Peyer's patch (tissue), 4 donors: ENCODE data around the gene RGL3. TPM values are rescaled to one million over a fixed set of nuclear protein-coding genes. Genes with fewer than 3 reads are reported as not detected.
A peak's percentile ranks its signal among the peaks of the same experiment; 100 is the strongest.

Experiments
- DNase-seq, 3 donors: peaks; one replicate each; pipeline ENCODE4 v3.0.0-alpha.2; 2017 to 2019
- H3K27ac ChIP-seq, 4 donors: fragments of 200-600 bp; sonication (generic); one replicate each; pipeline ENCODE4 v1.5.1; 2016 to 2019
- H3K27me3 ChIP-seq, 2 donors: fragments of 200-600 bp; sonication (generic); one replicate each; pipeline ENCODE4 v1.5.1; 2019
- H3K36me3 ChIP-seq, 3 donors: fragments of 200-600 bp; sonication (generic); one replicate each; pipeline ENCODE4 v1.5.1; 2016 to 2019
- H3K4me1 ChIP-seq, 4 donors: fragments of 200-600 bp; sonication (generic); one replicate each; pipeline ENCODE4 v1.5.1; 2016 to 2019
- H3K4me3 ChIP-seq, 4 donors: fragments of 200-600 bp; sonication (generic); 1 replicate in 3 of 4; 2 replicates in 1 of 4; pipeline ENCODE4 v1.5.1; 2016 to 2019; ENCODE audit warnings: mild to moderate bottlenecking in 1 of 4
- H3K9me3 ChIP-seq, 4 donors: fragments of 200-600 bp; sonication (generic); one replicate each; pipeline ENCODE4 v1.5.1; 2016 to 2019; ENCODE audit warnings: mild to moderate bottlenecking in 1 of 4
- CTCF ChIP-seq, 6 experiments: fragments of 450-650 bp in 4 of 6; fragments of 200-600 bp in 2 of 6; sonication (generic) in 1 of 6; IDR thresholded peaks; one replicate each; pipeline ENCODE4 v1.5.1; 2017 to 2019; ENCODE audit warnings: antibody characterized with exemption in 6 of 6, mild to moderate bottlenecking in 3 of 6, moderate library complexity in 1 of 6
- POLR2A ChIP-seq, 2 donors: fragments of 450-650 bp; IDR thresholded peaks; one replicate each; pipeline ENCODE4 v1.5.1; 2017; ENCODE audit warnings: antibody characterized with exemption in 2 of 2, mild to moderate bottlenecking in 2 of 2, moderate library complexity in 2 of 2
- total RNA-seq, 4 donors: library from RNA; depleted of rRNA; stranded (reverse); fragments of >200 nt; gene quantifications; one replicate each; pipeline ENCODE4 v1.1.0, GENCODE V29; 2016

The RGL3 gene
- total RNA-seq, 4 donors from 2014 or later, result 2.5 to 51.2 (median 6.3) TPM

- DNase-seq, result no peak
- H3K4me3 ChIP-seq, result no peak overlapping the region
Observed at GRCh38 chr19:11361771-11362731, 57.1 kb downstream of the RGL3 start.

GRCh38 chr19:11361037-11361770 lies 57.9 kb downstream of the RGL3 start:
- Histone ChIP-seq H3K9me3 (no peaks in the 10 kb centered on the region), H3K27ac (no peak overlapping the region), H3K27me3 (no peaks in the 10 kb centered on the region), H3K4me3 (peak overlapping the region in 2 of 4 donors; percentile 21 to 38), H3K4me1 (peaks cover 0 to 5% (median 0%) of the 10 kb centered on the region in 4 donors), H3K36me3 (no peaks in the 10 kb centered on the region)
- DNase-seq, result peak in 2 of 3 donors; percentile 89
- TF ChIP-seq CTCF (IDR thresholded peaks at IDR 0.05) (no peak), POLR2A (IDR thresholded peaks at IDR 0.05) (no peak)

More at GRCh38 chr19:11361771-11362731, 57.1 kb downstream of the RGL3 start:
- Histone ChIP-seq H3K27me3 (no peaks in the 10 kb centered on the region), H3K36me3 (no peaks in the 10 kb centered on the region), H3K9me3 (no peaks in the 10 kb centered on the region), H3K4me1 (peaks cover 0 to 5% (median 0%) of the 10 kb centered on the region in 4 donors), H3K27ac (no peak overlapping the region)
- no peak for TF ChIP-seq POLR2A (IDR thresholded peaks at IDR 0.05)
- no peak for TF ChIP-seq CTCF (IDR thresholded peaks at IDR 0.05)

- Histone ChIP-seq H3K4me3 (no peak overlapping the region), H3K9me3 (no peaks in the 10 kb centered on the region), H3K27ac (no peak overlapping the region), H3K27me3 (no peaks in the 10 kb centered on the region), H3K36me3 (no peaks in the 10 kb centered on the region), H3K4me1 (peaks cover 0 to 15% (median 3%) of the 10 kb centered on the region in 4 donors)
- no peak for TF ChIP-seq POLR2A (IDR thresholded peaks at IDR 0.05)
- TF ChIP-seq CTCF (IDR thresholded peaks at IDR 0.05), result no peak
- no peak for DNase-seq
Observed at GRCh38 chr19:11359421-11359820, 59.7 kb downstream of the RGL3 start.

GRCh38 chr19:11356676-11357550 lies 62.2 kb downstream of the RGL3 start:
- H3K36me3 ChIP-seq, result no peaks in the 10 kb centered on the region
- no peak overlapping the region for H3K4me3 ChIP-seq
- no peak for DNase-seq
- H3K9me3 ChIP-seq, result no peaks in the 10 kb centered on the region
- TF ChIP-seq CTCF (IDR thresholded peaks at IDR 0.05) (no peak), POLR2A (IDR thresholded peaks at IDR 0.05) (no peak)
- peaks cover 0 to 14% (median 3%) of the 10 kb centered on the region in 4 donors for H3K4me1 ChIP-seq
- H3K27ac ChIP-seq, result no peak overlapping the region
- no peaks in the 10 kb centered on the region for H3K27me3 ChIP-seq

- peak overlapping the region; percentile 38 to 54 (median 52) for H3K4me3 ChIP-seq
Observed at GRCh38 chr19:11356074-11356397, 63.1 kb downstream of the RGL3 start.

More at GRCh38 chr19:11356074-11356397, 63.1 kb downstream of the RGL3 start:
- no peak for TF ChIP-seq POLR2A (IDR thresholded peaks at IDR 0.05)
- Histone ChIP-seq H3K4me1 (peaks cover 0 to 10% (median 3%) of the 10 kb centered on the region in 4 donors), H3K36me3 (no peaks in the 10 kb centered on the region), H3K9me3 (no peaks in the 10 kb centered on the region), H3K27me3 (no peaks in the 10 kb centered on the region), H3K27ac (no peak overlapping the region)
- no peak for DNase-seq
